ENCODE data around the gene LRRC49. TPM values are rescaled to one million over a fixed set of nuclear protein-coding genes. Genes with fewer than 3 reads are reported as not detected.

Gene LRRC49
- total and polyA plus RNA-seq, 2 of the 4 experiments (the other 2 are of a cell fraction) = 8.6 to 16.8 TPM

- in situ Hi-C loops (cut with MboI; ENCODE audit: low sequenced_read_pairs) (no loop called here), intact Hi-C loops (cut with micrococcal nuclease) (no loop called here), dilution Hi-C loops (cut with HindIII; ENCODE audit: low sequenced_read_pairs, unreplicated experiment) (no loop called here)
- Histone ChIP-seq H3K4me3 (ENCODE audit: insufficient read depth, low read depth, low read length) (no peak overlapping the region), H3K56ac (ENCODE audit: extremely low read depth, insufficient read depth, low read length) (no peak overlapping the region), H4K8ac (ENCODE audit: low read depth in 2 of 2, low read length in 2 of 2) (no peak overlapping the region), H2AFZ (replicated peaks; ENCODE audit: low read length, poor library complexity) (no peak overlapping the region), H3K14ac (replicated peaks; ENCODE audit: low read depth, low read length) (peak overlapping the region; percentile 59), H2BK15ac (ENCODE audit: low read depth, low read length) (no peak overlapping the region), H3K4ac (ENCODE audit: low read depth, low read length) (peak overlapping the region; percentile 74), H3K36me3 (ENCODE audit: control insufficient read depth, insufficient read depth, low read length) (no peaks in the 10 kb centered on the region), H4K91ac (ENCODE audit: insufficient read depth, low read depth, low read length) (no peak overlapping the region), H3K9me1 (ENCODE audit: insufficient read depth, low read length) (peaks cover 5% of the 10 kb centered on the region; the same call in 1 of the 2 replicates), H3K27ac (ENCODE audit: insufficient read depth, low read length) (no peak overlapping the region), H2BK5ac (ENCODE audit: low read depth, low read length, poor library complexity, severe bottlenecking) (peak overlapping the region; percentile 24), H3K4me2 (ENCODE audit: low read depth, low read length) (no peak overlapping the region; the same call in 1 of the 2 replicates), H3K9me3 (ENCODE audit: control insufficient read depth, insufficient read depth, low read length) (no peaks in the 10 kb centered on the region), H2AK5ac (ENCODE audit: low read depth, low read length) (peak overlapping the region; percentile 58; the same call in 1 of the 2 replicates), H4K20me1 (ENCODE audit: insufficient read depth, low read length) (no peaks in the 10 kb centered on the region), H4K5ac (ENCODE audit: low read depth, low read length) (no peak overlapping the region), H2AK9ac (replicated peaks; ENCODE audit: low read depth, low read length, poor library complexity) (peak overlapping the region; percentile 68), H3K9ac (ENCODE audit: low read depth, low read length) (no peak overlapping the region), H3K4me1 (ENCODE audit: control insufficient read depth, insufficient read depth, low read length) (peaks cover 8% of the 10 kb centered on the region), H3K79me1 (ENCODE audit: low read depth in 1 of 2, low read length in 2 of 2) (no peaks in the 10 kb centered on the region; a peak in 2 of 4 replicates), H2BK120ac (ENCODE audit: low read depth, low read length) (0 out of 2 replicates have a peak overlapping the region, but pooled peaks have one; percentile 19), H2BK20ac (ENCODE audit: low read depth, low read length) (no peak overlapping the region), H3K18ac (ENCODE audit: low read depth, low read length) (no peak overlapping the region), H3K27me3 (ENCODE audit: control insufficient read depth, insufficient read depth, low read length) (no peaks in the 10 kb centered on the region), H3K23ac (ENCODE audit: low read depth, low read length) (no peak overlapping the region)
- CTCF ChIA-PET = no interaction called here
- whole genome bisulfite sequencing, 2 experiments (ENCODE audit: extremely low coverage in 2 of 2, insufficient read length in 1 of 2) = no CpG with 5 or more reads among the region's 6 CpGs
- POLR2A ChIA-PET (ENCODE audit: unreplicated experiment) = no interaction called here
- no peak for TF ChIP-seq POLR2A (IDR thresholded peaks at IDR 0.05; ENCODE audit: low read depth, low read length)
- no peak for TF ChIP-seq CTCF (conservative IDR thresholded peaks at IDR 0.05; ENCODE audit: low read depth, low read length)
- TF ChIP-seq CEBPB (IDR thresholded peaks at IDR 0.05; ENCODE audit: low read depth, low read length) = no peak
- TF ChIP-seq BHLHE40 (IDR thresholded peaks at IDR 0.05; ENCODE audit: low read depth, low read length) = no peak
- TF ChIP-seq RCOR1 (IDR thresholded peaks at IDR 0.05; ENCODE audit: insufficient replicate concordance, low read length) = no peak
- no peak for TF ChIP-seq MAFK (IDR thresholded peaks at IDR 0.05; ENCODE audit: low read depth, low read length)
- TF ChIP-seq FOS (IDR thresholded peaks at IDR 0.05; ENCODE audit: low read depth, low read length) = no peak
- no peak for TF ChIP-seq MXI1 (IDR thresholded peaks at IDR 0.05; ENCODE audit: borderline replicate concordance, low read depth, low read length)
- TF ChIP-seq ELK1 (IDR thresholded peaks at IDR 0.05; ENCODE audit: borderline replicate concordance, low read depth, low read length) = no peak
- no TSS peak for BruUV-seq (replicated peaks)
- ATAC-seq (ENCODE audit: low read depth) = no peak
- no peak for DNase-seq
Observed at GRCh38 chr15:70954733-70955132, 62.1 kb downstream of the LRRC49 start.

Data from IMR-90 (cell line).